HG02970 (cell line): ENCODE results near the gene ART5.
"Not testable (repeated sequence)": the region's sequence is repeated elsewhere in the genome, so short reads cannot be mapped to it uniquely, and the experiment has no call there.

Source experiments
- ATAC-seq: cut with Tn5 transposase; IDR thresholded peaks from one replicate; pipeline ENCODE4 v1.9.1; 2021; ENCODE audit warnings: mild to moderate bottlenecking, moderate library complexity, moderate number of reproducible peaks; ENCODE audit not compliant: unreplicated experiment, low FRiP score

ART5 gene

GRCh38 chr11:3588776-3589175, 53.0 kb downstream of the ART5 start:
- ATAC-seq, result not testable (repeated sequence)
